A549 (cell line): ENCODE data around the gene TRAF3IP1.

Experiments
- POLR2A ChIP-seq: IDR thresholded peaks from 2 replicates; pipeline ENCODE4 v1.6.1; 2012; ENCODE audit warnings: mild to moderate bottlenecking, low read length
- TF ChIP-seq, protein P1 (sequence below): fragments of >200 bp; sonication (Bioruptor Twin); formaldehyde crosslinking; IDR thresholded peaks from 3 replicates; pipeline ENCODE4 v1.5.1; 2016

DNA sequence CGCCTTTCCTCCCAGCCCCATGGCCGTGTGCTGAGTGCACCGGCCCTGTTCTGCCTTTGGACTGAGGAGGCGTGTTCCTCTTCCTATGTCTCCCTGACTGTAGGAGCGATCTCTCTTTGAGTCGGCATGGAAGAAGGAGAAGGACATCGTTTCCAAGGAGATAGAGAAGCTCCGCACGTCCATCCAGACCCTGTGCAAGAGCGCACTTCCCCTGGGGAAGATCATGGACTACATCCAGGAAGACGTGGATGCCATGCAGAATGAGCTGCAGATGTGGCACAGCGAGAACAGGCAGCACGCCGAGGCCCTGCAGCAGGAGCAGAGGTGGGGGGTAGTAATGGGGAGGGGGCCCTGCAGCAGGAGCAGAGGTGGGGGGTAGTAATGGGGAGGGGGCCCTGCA, 77.0 kb downstream of the TRAF3IP1 start:
- TF ChIP-seq, protein P1, sequence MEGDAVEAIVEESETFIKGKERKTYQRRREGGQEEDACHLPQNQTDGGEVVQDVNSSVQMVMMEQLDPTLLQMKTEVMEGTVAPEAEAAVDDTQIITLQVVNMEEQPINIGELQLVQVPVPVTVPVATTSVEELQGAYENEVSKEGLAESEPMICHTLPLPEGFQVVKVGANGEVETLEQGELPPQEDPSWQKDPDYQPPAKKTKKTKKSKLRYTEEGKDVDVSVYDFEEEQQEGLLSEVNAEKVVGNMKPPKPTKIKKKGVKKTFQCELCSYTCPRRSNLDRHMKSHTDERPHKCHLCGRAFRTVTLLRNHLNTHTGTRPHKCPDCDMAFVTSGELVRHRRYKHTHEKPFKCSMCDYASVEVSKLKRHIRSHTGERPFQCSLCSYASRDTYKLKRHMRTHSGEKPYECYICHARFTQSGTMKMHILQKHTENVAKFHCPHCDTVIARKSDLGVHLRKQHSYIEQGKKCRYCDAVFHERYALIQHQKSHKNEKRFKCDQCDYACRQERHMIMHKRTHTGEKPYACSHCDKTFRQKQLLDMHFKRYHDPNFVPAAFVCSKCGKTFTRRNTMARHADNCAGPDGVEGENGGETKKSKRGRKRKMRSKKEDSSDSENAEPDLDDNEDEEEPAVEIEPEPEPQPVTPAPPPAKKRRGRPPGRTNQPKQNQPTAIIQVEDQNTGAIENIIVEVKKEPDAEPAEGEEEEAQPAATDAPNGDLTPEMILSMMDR: no peak
- TF ChIP-seq POLR2A: no peak
